Activated T-cell treated with anti-CD3 and anti-CD28 coated beads, Interleukin-2, amount 50 U/mL, for 4 hours (primary cell): Measurements from ENCODE around the gene PAXIP1. TPM values are rescaled to one million over a fixed set of nuclear protein-coding genes. Genes with fewer than 3 reads are reported as not detected.

ENCODE experiments used
- ATAC-seq, 2 donors: fragments of 200-7000 bp; cut with Tn5 transposase; one replicate each; pipeline ENCODE4 v1.10.0; 2021
- DNase-seq: peaks from one replicate; pipeline ENCODE4 v3.0.0-alpha.2; 2020
- H3K27me3 Mint-ChIP-seq: one replicate; pipeline ENCODE4 v1.8.0; 2021; ENCODE audit warnings: low read depth, mixed read lengths
- H3K36me3 Mint-ChIP-seq: one replicate; pipeline ENCODE4 v1.8.0; 2022; ENCODE audit warnings: mixed read lengths; ENCODE audit not compliant: insufficient read depth
- H3K4me1 Mint-ChIP-seq: one replicate; pipeline ENCODE4 v1.8.0; 2021; ENCODE audit warnings: low read depth, mixed read lengths
- H3K4me3 Mint-ChIP-seq: one replicate; pipeline ENCODE4 v1.8.0; 2021; ENCODE audit warnings: mild to moderate bottlenecking, moderate library complexity, mixed read lengths
- H3K9me3 Mint-ChIP-seq: one replicate; pipeline ENCODE4 v1.8.0; 2021; ENCODE audit warnings: mixed read lengths
- total RNA-seq, 3 donors: library from RNA; stranded (reverse); gene quantifications; one replicate each; pipeline ENCODE4 v1.2.1, GENCODE V29; 2021

The PAXIP1 gene
- total RNA-seq, 3 donors from 2014 or later, result 25.5 to 26.5 (median 26.2) TPM

- Mint-ChIP-seq H3K36me3 (no peaks in the 10 kb centered on the region), H3K27me3 (peaks cover 11% of the 10 kb centered on the region), H3K4me1 (no peaks in the 10 kb centered on the region), H3K4me3 (no peak overlapping the region), H3K9me3 (peaks cover 3% of the 10 kb centered on the region)
- no peak for ATAC-seq
- DNase-seq, result no peak
Observed at GRCh38 chr7:154906736-154907355, 96.1 kb downstream of the PAXIP1 start.

- DNase-seq (no peak), ATAC-seq (no peak)
- Mint-ChIP-seq H3K36me3 (no peaks in the 10 kb centered on the region), H3K9me3 (no peaks in the 10 kb centered on the region), H3K4me3 (no peak overlapping the region), H3K4me1 (no peaks in the 10 kb centered on the region), H3K27me3 (peaks cover 11% of the 10 kb centered on the region)
Observed at GRCh38 chr7:154906201-154906600, 96.7 kb downstream of the PAXIP1 start.

DNA sequence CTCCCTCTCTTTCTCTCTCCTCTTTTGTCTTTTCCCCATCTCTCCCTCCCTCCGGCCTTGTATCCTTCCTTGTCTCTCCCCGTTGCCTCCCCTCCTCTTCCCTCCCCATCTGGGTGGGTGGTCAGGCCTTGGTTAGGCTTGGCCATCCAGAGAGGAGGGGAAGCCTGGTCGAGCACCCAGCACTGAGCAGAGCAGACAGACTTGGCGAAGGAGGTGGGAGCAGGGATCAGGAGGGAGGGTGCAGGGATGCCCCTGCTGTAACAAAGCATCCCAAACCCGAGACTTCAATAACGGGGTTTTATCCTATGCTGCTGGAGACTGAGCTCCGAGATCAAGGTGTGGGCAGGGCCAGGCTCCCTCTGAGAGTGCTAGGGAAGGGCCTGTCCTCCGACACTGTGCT, 97.3 kb downstream of the PAXIP1 start:
- H3K4me3 Mint-ChIP-seq, result no peak overlapping the region
- DNase-seq, result no peak
- H3K4me1 Mint-ChIP-seq, result no peaks in the 10 kb centered on the region
- H3K9me3 Mint-ChIP-seq, result no peaks in the 10 kb centered on the region
- H3K36me3 Mint-ChIP-seq, result no peaks in the 10 kb centered on the region
- H3K27me3 Mint-ChIP-seq, result peaks cover 11% of the 10 kb centered on the region
- ATAC-seq, result no peak

GRCh38 chr7:154905146-154905545, 97.8 kb downstream of the PAXIP1 start:
- H3K27me3 Mint-ChIP-seq, result peaks cover 11% of the 10 kb centered on the region
- no peaks in the 10 kb centered on the region for H3K9me3 Mint-ChIP-seq
- H3K4me1 Mint-ChIP-seq, result no peaks in the 10 kb centered on the region
- H3K36me3 Mint-ChIP-seq, result no peaks in the 10 kb centered on the region
- DNase-seq (no peak), ATAC-seq (no peak)
- H3K4me3 Mint-ChIP-seq, result no peak overlapping the region

DNA sequence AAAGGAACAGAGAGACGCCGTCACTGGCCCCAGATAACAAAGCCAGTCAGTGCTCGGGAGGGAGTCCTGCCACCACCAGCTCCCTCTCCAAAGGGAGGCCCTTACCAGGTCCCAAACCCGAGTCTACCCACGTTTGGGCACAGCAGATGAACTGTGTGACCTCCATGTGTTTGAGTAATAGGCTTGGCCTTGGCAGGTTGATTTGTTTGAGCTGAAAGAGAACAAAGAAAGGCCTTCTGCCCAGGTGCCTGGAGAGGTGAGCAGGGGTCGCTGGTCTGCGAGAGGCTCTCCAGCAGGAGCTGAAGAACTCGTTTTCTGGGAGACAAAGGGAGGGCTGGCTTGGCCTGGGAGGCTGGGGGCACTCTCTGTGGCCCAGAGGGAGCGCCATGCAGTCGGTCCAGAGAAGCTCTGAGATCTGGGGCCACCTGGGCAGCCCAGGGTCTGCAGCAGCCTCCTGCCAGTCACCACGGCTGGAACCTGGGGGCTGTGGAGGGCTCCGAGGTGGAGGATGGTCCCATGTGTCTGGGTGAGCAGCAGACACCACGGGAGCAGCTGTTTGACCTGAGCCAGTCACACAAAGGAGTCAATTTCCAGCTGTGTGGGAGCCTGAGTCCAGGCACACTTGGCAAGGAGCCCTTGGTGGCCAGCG, 99.7 kb downstream of the PAXIP1 start:
- Mint-ChIP-seq H3K27me3 (peaks cover 4% of the 10 kb centered on the region), H3K4me1 (no peaks in the 10 kb centered on the region), H3K9me3 (no peaks in the 10 kb centered on the region), H3K36me3 (no peaks in the 10 kb centered on the region), H3K4me3 (no peak overlapping the region)
- DNase-seq, result no peak
- no peak for ATAC-seq

DNA sequence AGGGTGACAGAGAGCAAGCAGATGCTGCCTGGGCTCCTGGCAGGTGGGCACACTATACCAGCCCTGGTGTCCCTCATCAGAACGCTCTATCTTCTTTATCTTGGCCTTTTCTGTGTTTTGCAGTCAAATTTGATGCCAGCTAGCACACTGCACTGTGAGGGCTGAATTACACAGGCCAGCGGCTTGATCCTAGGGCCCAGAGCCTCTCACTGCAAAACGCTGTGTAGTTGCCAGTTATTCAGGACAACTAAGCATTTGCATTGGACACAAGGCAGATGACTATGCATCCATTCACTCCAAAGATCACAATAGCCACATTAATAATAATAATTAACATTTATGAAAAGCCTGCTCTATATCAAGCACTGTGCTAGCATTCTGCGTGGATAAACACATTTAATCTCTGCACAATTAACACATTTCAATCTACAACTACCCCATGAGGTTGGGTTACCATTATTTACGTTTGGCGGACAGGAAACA, 100.3 kb downstream of the PAXIP1 start:
- H3K4me3 Mint-ChIP-seq, result no peak overlapping the region
- DNase-seq (no peak), ATAC-seq (no peak)
- H3K9me3 Mint-ChIP-seq, result no peaks in the 10 kb centered on the region
- no peaks in the 10 kb centered on the region for H3K4me1 Mint-ChIP-seq
- H3K36me3 Mint-ChIP-seq, result no peaks in the 10 kb centered on the region
- H3K27me3 Mint-ChIP-seq, result peaks cover 6% of the 10 kb centered on the region

DNA sequence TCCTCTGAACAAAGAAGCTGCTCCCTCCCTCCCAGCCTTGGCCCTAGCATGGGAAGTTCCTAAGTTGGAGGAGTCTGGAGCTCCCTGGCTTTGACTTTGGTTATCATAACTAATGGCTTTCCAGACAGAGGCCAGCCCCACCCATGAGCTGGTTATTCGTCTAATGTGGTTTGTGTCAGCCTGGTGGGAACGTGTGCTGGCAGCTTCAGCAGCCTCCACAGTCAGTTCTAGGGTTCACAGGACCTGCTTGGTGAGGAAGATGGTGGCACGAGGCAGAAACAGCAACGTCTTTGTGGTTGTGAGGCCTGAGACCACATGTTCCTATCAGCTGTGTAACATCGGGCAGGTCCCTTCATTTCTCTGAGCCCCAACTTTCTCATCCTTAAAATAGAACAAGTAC, 103.1 kb downstream of the PAXIP1 start:
- H3K4me3 Mint-ChIP-seq, result no peak overlapping the region
- peaks cover 7% of the 10 kb centered on the region for H3K27me3 Mint-ChIP-seq
- H3K9me3 Mint-ChIP-seq, result no peaks in the 10 kb centered on the region
- DNase-seq, result no peak
- no peak for ATAC-seq
- H3K4me1 Mint-ChIP-seq, result no peaks in the 10 kb centered on the region
- no peaks in the 10 kb centered on the region for H3K36me3 Mint-ChIP-seq

DNA sequence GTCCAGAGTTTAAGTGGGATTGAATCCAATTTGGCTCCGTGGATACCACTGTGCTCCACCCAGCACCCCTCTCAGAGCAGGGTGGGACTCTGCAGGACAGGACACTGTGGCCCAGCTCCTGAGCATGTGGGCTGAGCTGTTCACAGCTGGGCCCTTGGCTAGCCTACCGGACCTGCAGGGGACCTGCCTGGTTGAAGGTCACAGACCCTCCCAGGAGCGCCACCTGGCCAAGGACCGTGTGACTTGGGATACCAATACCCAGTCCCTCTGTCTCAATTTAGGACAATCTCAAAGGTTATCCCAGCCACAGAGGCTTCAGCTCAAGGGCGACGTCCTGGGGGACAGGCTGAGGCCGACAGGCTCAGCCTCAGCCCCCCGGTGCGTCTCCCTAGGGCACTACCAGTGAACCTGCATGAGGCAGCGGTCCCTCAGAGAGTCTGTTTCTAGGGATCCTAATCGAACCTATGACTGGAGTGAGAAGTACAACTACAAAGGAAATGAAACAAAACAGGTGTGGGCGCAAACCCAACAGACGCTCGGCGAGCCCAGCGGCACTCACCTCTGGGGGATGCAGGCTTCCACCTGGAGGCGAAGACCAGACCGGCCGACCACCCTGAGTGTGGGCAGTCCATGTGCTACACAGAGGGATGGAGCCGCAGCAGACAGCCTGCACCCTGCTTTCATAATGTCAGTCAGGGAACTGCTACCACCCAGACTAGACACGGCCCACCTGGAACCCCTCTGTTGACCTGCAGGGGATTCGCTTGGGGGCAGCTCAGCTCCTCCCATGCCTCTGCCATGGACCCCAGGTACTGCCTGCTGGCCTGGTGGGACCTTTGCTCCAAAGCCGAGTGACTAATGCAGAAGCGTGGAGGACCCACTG, 103.7 kb downstream of the PAXIP1 start:
- Mint-ChIP-seq H3K4me3 (no peak overlapping the region), H3K9me3 (no peaks in the 10 kb centered on the region), H3K36me3 (no peaks in the 10 kb centered on the region), H3K4me1 (no peaks in the 10 kb centered on the region), H3K27me3 (peaks cover 7% of the 10 kb centered on the region)
- DNase-seq, result no peak
- no peak for ATAC-seq

DNA sequence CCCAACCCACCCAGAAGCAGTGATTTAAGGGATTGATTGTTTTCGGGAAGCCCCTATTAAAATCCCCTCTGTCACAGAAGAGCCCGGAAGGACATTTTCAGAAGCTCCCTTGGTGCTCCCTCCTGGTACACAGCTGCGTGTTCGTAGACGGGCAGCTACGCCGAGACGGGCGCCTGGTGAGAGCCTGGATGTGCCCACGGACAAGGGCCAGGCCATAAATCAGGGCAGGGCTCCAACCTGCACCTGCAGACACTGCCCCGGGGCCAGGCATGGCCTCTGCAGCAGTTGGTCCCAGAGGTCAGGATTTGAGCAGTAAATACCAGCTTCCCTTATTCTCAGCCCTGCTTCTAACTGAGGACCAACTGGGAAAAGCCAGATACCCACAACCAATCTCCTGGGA, 106.8 kb downstream of the PAXIP1 start:
- no peak for DNase-seq
- Mint-ChIP-seq H3K36me3 (no peaks in the 10 kb centered on the region), H3K9me3 (no peaks in the 10 kb centered on the region), H3K4me3 (no peak overlapping the region), H3K27me3 (peaks cover 7% of the 10 kb centered on the region), H3K4me1 (no peaks in the 10 kb centered on the region)
- ATAC-seq, result no peak

Other genes starting within 250 kb of the PAXIP1 start
- gene HTR5A, start 67.2 kb upstream of the PAXIP1 start, total RNA-seq, result not detected